Spleen (tissue), 10 donors: ENCODE data around the gene BTBD7. TPM values are rescaled to one million over a fixed set of nuclear protein-coding genes. Genes with fewer than 3 reads are reported as not detected.

Source experiments
- polyA plus RNA-seq, 3 donors: library from polyadenylated mRNA; stranded (reverse); fragments of 200-250 nt; gene quantifications; one replicate each; pipeline ENCODE4 v1.2.1, GENCODE V29; 2013
- total RNA-seq, 7 donors: library from RNA; depleted of rRNA in 3 of 7; stranded (reverse); fragments of >200 nt in 3 of 7; fragmentation: NEBNext Ultra II Directional in 4 of 7; extraction: Animal tissue kit (Norgen Biotek cat#: 25700) in 4 of 7; gene quantifications; one replicate each; pipeline versions ENCODE4 v1.1.0 to v1.2.1, GENCODE V29; 2016 to 2021
- donor health status: healthy with polysubstance abuse.
- donor health status: DM: no; HTN: no; CAD: no; lungs with moderate emphysema.
- donor health status: DM: no; HTN: no; CAD: no.
- donor health status: Bipolar disorder and iron deficiency.
- donor health status: healthy.
- donor health status: DM: no; HTN: no; CAD: no.
- donor health status: DM: yes; HTN: yes; CAD: no.

BTBD7 gene
- total and polyA plus RNA-seq, 10 donors = 5.0 to 48.4 (median 29.5) TPM

Other genes starting within 250 kb of the BTBD7 start
- 100 to 1,000 TPM in 1 of 7 donors, 10 to 100 TPM in 6; 63.8 to 123 (median 75.6) TPM for gene ITPK1, start 217.1 kb downstream of the BTBD7 start, total RNA-seq
- gene ITPK1, start 217.1 kb downstream of the BTBD7 start, polyA plus RNA-seq = 10 to 100 TPM; 22.9 to 46.0 (median 23.9) TPM
- gene MOAP1, start 148.1 kb downstream of the BTBD7 start, total RNA-seq = 10 to 100 TPM; 16.3 to 31.4 (median 28.1) TPM
- gene MOAP1, start 148.1 kb downstream of the BTBD7 start, polyA plus RNA-seq = 10 to 100 TPM; 17.3 to 23.8 (median 21.5) TPM
- gene LYSET, start 147.7 kb downstream of the BTBD7 start, total RNA-seq = 10 to 100 TPM in 5 of 7 donors, 1 to 10 TPM in 2; 8.5 to 15.7 (median 14.1) TPM
- gene LYSET, start 147.7 kb downstream of the BTBD7 start, polyA plus RNA-seq = 10 to 100 TPM; 21.8 to 29.2 (median 25.8) TPM
- gene GON7, start 126.0 kb downstream of the BTBD7 start, total RNA-seq = 10 to 100 TPM in 3 of 7 donors, 1 to 10 TPM in 4; 7.2 to 16.6 (median 8.7) TPM
- 10 to 100 TPM; 19.3 to 27.0 (median 24.8) TPM for gene GON7, start 126.0 kb downstream of the BTBD7 start, polyA plus RNA-seq
- 10 to 100 TPM; 15.9 to 39.7 (median 22.2) TPM for gene UBR7, start 125.8 kb downstream of the BTBD7 start, total RNA-seq
- 10 to 100 TPM in 2 of 3 donors, 1 to 10 TPM in 1; 9.7 to 15.1 (median 13.1) TPM for gene UBR7, start 125.8 kb downstream of the BTBD7 start, polyA plus RNA-seq
- gene COX8C, start 14.1 kb upstream of the BTBD7 start, total RNA-seq = not detected
- gene COX8C, start 14.1 kb upstream of the BTBD7 start, polyA plus RNA-seq = not detected
- gene UNC79, start 97.9 kb upstream of the BTBD7 start, total RNA-seq = under 1 TPM in 5 of 7 donors, not detected in 2; 0.07 to 0.24 (median 0.13) TPM
- gene UNC79, start 97.9 kb upstream of the BTBD7 start, polyA plus RNA-seq = under 1 TPM; 0.03 to 0.04 (median 0.03) TPM